ENCODE data around the gene TACR2.

GRCh38 chr10:69453795-69454194 lies 37.1 kb upstream of the TACR2 start:
- TF ChIP-seq CTCF (IDR thresholded peaks at IDR 0.05; ENCODE audit: low read depth, low read length) (no peak), EZH2phosphoT487 (IDR thresholded peaks at IDR 0.05; ENCODE audit: low read depth) (no peak)
